PFSK-1 (cell line): ENCODE data around the gene ATP13A1.

ENCODE experiments used
- FOXP2 ChIP-seq: optimal IDR thresholded peaks from 2 replicates; pipeline ENCODE3; 2011; ENCODE audit warnings: borderline replicate concordance, control low read depth, inconsistent platforms; ENCODE audit not compliant: insufficient read depth; ENCODE audit errors: extremely low read length, extremely low read depth
- POLR2AphosphoS5 ChIP-seq: IDR thresholded peaks from 2 replicates; pipeline ENCODE4 v1.6.1; 2012; ENCODE audit warnings: low read depth, mild to moderate bottlenecking, control low read depth, low read length, moderate library complexity
- REST ChIP-seq, 2 experiments: IDR thresholded peaks; 2 replicates each; pipeline versions ENCODE4 v1.6.1 to v1.8.0; 2011 to 2012; ENCODE audit warnings: low read depth in 2 of 2, low read length in 2 of 2, control low read depth in 1 of 2, inconsistent platforms in 1 of 2, mild to moderate bottlenecking in 1 of 2, moderate library complexity in 1 of 2; ENCODE audit not compliant: insufficient read depth in 1 of 2
- SIN3A ChIP-seq: IDR thresholded peaks from 2 replicates; pipeline ENCODE4 v1.6.1; 2012; ENCODE audit warnings: mild to moderate bottlenecking, low read length, moderate library complexity, borderline replicate concordance; ENCODE audit not compliant: insufficient read depth
- TAF1 ChIP-seq: IDR thresholded peaks from 2 replicates; pipeline ENCODE4 v1.6.1; 2012; ENCODE audit warnings: low read length, control low read depth, borderline replicate concordance; ENCODE audit not compliant: insufficient read depth

Gene ATP13A1

DNA sequence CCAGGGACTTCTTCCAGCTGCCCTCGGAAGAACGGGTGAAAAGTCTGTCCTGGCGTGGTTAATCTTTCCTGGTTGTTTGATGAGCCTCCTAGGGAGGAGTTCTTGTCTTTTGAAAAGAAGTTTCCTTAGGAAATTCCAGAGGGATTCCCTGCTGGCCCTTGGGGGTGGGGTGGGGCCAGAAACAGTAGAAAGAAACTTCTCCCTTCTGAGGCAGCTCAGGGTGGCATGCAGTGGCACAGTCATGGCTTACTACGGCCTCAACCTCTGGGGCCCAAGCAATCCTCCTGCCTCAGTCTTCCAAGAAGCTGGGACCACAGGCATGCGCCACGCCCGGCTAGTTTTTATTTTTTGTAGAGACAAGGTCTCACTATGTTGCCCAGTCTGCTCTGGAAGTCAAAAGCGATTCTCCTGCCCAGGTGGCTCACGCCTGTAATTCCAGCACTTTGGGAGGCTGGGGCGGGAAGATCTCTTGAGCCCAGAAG lies 6.6 kb upstream of the ATP13A1 start:
- TF ChIP-seq REST (IDR thresholded peaks at IDR 0.05; ENCODE audit: insufficient read depth in 1 of 2, low read depth in 2 of 2, low read length in 2 of 2): no peak
- TF ChIP-seq SIN3A: no peak
- no peak for TF ChIP-seq POLR2AphosphoS5
- TF ChIP-seq FOXP2: no peak
- TF ChIP-seq TAF1: no peak

- TF ChIP-seq TAF1: peak; percentile 59; the same call in 1 of the 2 replicates
- peak; percentile 43; the same call in 1 of the 2 replicates for TF ChIP-seq SIN3A
- TF ChIP-seq FOXP2: no peak
- 0 out of 4 replicates have a peak, but pooled peaks of 1 of the 2 experiments have one; percentile 8 for TF ChIP-seq REST (IDR thresholded peaks at IDR 0.05; ENCODE audit: insufficient read depth in 1 of 2, low read depth in 2 of 2, low read length in 2 of 2)
- peak; percentile 89 for TF ChIP-seq POLR2AphosphoS5
Observed at GRCh38 chr19:19668230-19669012, 4.9 kb upstream of the ATP13A1 start, which contains the start of gene ZNF101. Gene ZNF101 (plus strand): TSS chr19:19668839. CDS start chr19:19668964, 125 bp downstream.

DNA sequence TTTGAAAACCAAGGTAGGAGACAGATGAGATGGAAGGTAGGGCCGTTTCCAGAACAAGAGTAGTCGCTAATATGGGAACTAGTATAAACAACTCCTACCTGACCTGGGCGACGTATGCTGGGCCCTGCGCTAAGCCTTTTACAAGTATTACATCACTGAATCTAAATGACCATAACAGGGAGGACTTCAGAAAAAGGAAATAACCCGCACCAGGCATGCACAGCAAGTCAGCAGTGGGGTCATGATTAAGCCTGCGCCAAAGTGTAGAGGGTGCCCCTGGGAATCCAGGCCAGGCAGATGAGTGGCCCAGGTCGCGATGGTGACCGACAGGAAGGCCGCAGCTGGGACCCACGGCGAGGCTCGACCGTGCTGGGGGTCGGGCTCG lies 613 bp downstream of the ATP13A1 start:
- TF ChIP-seq REST (IDR thresholded peaks at IDR 0.05; ENCODE audit: insufficient read depth in 1 of 2, low read depth in 2 of 2, low read length in 2 of 2) (no peak), FOXP2 (no peak), SIN3A (no peak), TAF1 (no peak), POLR2AphosphoS5 (no peak; the same call in 1 of the 2 replicates)

DNA sequence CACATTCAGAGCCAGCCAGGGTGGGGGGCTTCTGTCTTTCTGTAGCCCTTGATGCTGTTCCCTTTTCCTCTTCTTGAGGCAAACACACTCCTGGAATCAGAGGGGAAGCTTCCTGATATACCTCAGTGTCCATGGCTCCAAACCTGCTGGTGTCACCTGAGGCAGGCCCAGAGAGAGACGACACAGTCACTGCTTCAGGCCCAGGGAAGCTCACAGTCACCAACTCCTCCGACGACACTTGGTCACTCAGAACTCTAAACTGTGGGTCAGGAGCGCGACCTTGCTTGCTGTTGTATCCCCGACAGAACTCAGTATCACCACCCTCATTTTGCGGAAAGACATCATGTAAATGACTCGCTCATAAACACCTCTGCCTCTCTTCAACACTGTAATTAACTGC lies 1.1 kb downstream of the ATP13A1 start:
- TF ChIP-seq REST (IDR thresholded peaks at IDR 0.05; ENCODE audit: insufficient read depth in 1 of 2, low read depth in 2 of 2, low read length in 2 of 2) (no peak), POLR2AphosphoS5 (no peak), SIN3A (no peak), TAF1 (no peak)
